Measurements from ENCODE around the gene STRIP1.

Gene STRIP1

GRCh38 chr1:110053552-110054428 lies 19.4 kb downstream of the STRIP1 start:
- DNase-seq: peak; percentile 72

GRCh38 chr1:110055493-110056284 lies 21.3 kb downstream of the STRIP1 start:
- DNase-seq: no peak

- no peak for DNase-seq
These were observed 21.9 kb downstream of the STRIP1 start for GRCh38 chr1:110056285-110056683.

- DNase-seq: no peak
These were observed 22.4 kb downstream of the STRIP1 start for GRCh38 chr1:110056776-110057175.

GRCh38 chr1:110057963-110058518 lies 23.6 kb downstream of the STRIP1 start:
- DNase-seq: no peak

GRCh38 chr1:110058591-110058990 lies 24.2 kb downstream of the STRIP1 start:
- DNase-seq: no peak

- no peak for DNase-seq
These were observed 24.9 kb downstream of the STRIP1 start for GRCh38 chr1:110059133-110059863.

- no peak for DNase-seq
These were observed 25.7 kb downstream of the STRIP1 start for GRCh38 chr1:110060034-110060661.

GRCh38 chr1:110060662-110061060 lies 26.2 kb downstream of the STRIP1 start:
- no peak for DNase-seq

GRCh38 chr1:110061341-110061740 lies 26.9 kb downstream of the STRIP1 start:
- no peak for DNase-seq

GRCh38 chr1:110062612-110063011 lies 28.2 kb downstream of the STRIP1 start:
- DNase-seq: no peak

GRCh38 chr1:110063781-110064180 lies 29.4 kb downstream of the STRIP1 start:
- no peak for DNase-seq

GRCh38 chr1:110064576-110065337 lies 30.3 kb downstream of the STRIP1 start:
- DNase-seq: no peak

GRCh38 chr1:110065841-110066240 lies 31.4 kb downstream of the STRIP1 start:
- no peak for DNase-seq

GRCh38 chr1:110067479-110067892 lies 33.1 kb downstream of the STRIP1 start:
- DNase-seq: no peak

GRCh38 chr1:110067893-110068645 lies 33.6 kb downstream of the STRIP1 start:
- DNase-seq: peak; percentile 90

GRCh38 chr1:110068646-110069403 lies 34.4 kb downstream of the STRIP1 start:
- peak; percentile 85 for DNase-seq

GRCh38 chr1:110069404-110070281 lies 35.2 kb downstream of the STRIP1 start:
- DNase-seq: peak; percentile 79

- no peak for DNase-seq
These were observed 35.9 kb downstream of the STRIP1 start for GRCh38 chr1:110070282-110070669.

All from retina (tissue), 1 donor.